HG02938 (cell line): ENCODE measurements around the gene ENAH.
"Not testable (repeated sequence)": the region's sequence is repeated elsewhere in the genome, so short reads cannot be mapped to it uniquely, and the experiment has no call there.

Source experiments
- ATAC-seq: cut with Tn5 transposase; IDR thresholded peaks from one replicate; pipeline ENCODE4 v1.9.1; 2021; ENCODE audit warnings: mild to moderate bottlenecking, moderate library complexity; ENCODE audit not compliant: unreplicated experiment

ENAH gene

DNA sequence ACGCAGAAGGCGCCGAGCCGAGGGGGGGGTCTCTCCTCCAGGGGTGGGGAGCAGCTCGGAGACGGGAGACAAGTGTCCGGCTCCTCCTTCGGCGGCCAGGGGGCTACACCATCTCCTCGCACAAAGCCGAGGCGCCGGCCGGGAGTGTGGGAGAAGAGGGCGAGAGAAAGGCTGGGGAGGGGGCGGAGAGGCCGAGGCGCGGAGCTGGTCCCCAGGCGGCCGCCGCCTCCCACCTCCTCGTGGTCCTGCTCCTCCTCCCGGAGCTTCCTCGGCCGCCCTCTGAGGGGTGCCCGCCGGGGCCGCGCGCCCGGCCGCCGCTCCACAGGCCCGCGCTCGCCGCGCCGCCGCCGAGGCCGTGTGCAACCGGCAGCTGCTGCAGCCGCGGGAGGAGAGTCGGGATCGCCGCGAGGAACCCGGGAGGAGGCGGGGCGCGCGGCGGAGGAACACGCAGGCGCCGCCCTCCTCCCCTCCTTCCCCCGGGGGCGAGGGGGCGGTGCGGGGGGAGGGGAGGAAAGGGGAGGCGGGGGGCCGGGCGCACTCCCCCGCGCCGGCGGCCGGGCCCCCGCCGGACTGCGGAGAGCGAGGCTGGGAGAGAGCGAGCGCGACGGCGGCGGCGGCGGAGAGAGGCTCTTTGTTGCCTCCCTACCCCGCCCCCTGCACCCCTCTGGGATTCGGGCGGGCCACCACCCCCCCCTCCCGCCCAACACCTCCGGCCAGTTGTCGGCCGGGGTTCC lies at the start of gene ENAH:
TSS of gene ENAH (minus strand) at position 395 of the 734 bp plus-strand sequence. CDS start 433 bp downstream, outside the sequence.
- ATAC-seq = no peak

DNA sequence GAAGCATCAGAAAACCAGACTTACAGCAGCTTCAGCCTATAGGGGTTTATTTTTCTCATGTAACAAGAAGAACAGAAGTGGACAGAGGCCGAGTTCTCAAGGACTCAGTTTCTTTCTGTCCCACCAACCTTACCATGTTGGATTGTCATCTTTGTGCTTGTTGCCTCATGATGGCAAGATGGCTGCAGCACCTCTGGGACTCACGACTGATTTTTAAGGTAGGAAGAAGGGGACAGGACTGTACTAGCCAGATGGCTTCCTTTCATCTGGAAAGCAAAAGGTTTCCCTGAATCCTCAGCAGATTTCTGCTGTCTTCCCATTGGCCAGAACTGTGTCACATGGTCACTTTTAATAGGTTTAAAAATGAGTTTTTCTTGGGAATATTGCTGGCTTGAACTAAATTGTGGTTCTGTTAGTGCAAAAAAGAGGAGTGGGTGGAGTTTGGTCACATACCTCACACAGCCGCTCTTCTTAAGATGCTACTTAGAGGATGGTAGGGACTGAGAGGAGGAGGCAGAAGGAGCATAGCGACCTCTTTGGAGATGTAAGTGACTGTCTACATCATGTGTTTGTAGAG lies 48.1 kb upstream of the ENAH start:
- no peak for ATAC-seq

DNA sequence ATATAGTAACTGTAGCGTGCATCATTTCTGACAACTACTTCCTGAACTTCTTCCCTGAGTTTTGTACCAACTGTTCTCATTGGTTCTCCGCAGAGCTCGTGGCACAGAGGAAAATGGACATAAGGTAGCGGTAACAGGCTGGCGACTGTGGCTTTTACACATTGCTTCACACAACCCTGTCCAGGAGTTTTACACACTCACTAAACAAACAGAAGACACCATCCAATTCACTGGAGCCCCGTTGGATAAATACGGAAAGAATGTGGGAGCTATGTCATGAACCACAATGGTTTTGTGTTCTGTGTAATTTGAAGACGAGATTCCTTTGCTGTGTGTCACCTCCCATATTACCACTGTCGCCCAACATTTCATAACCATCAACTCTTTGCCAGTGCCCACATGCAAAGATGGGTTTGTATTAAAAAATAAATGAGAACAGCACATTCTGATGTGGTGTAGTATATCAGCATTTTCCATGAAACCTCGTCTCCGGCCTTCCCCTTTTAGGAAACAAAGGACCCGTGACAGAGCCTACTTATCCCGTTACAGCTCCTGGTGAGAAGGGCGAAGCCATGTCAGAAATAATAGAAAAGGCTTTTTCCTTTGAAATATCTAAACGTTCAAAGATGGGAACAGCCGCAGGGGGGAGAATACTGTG lies 47.4 kb upstream of the ENAH start:
- no peak for ATAC-seq

DNA sequence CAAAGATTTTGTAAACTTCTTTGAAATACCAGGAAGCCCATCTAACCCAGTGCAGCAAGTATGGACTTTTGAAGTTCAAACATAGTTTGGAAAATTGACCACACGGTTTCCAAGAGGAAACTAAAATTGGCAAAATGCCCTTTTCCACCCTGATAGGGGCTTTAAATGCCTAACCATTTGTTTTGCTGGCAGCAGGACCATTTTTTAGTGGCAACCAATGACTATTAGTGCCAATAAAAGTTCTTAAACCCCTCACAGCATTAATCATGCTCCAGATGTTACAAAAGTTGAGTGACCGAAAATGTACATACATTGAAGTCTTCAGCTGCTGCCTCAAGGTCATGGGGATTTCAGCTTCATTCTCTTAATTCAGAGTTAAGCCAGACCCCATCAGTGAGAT lies 46.4 kb upstream of the ENAH start:
- no peak for ATAC-seq

DNA sequence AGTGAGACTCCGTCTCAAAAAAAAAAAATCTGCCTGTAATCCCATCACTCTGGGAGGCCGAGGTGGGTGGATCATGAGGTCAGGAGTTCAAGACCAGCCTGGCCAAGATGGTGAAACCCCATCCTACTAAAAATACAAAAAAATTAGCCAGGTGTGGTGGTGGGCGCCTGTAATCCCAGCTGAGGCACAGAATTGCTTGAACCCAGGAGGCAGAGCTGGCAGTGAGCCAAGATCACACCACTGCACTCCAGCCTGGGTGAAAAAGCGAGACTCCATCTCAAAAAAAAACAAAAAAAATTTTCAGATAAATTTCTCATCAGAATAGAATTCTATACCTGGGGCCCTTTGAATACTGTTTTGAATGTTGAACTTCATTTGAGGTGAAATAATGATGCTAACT lies 45.3 kb upstream of the ENAH start:
- not testable (repeated sequence) for ATAC-seq

DNA sequence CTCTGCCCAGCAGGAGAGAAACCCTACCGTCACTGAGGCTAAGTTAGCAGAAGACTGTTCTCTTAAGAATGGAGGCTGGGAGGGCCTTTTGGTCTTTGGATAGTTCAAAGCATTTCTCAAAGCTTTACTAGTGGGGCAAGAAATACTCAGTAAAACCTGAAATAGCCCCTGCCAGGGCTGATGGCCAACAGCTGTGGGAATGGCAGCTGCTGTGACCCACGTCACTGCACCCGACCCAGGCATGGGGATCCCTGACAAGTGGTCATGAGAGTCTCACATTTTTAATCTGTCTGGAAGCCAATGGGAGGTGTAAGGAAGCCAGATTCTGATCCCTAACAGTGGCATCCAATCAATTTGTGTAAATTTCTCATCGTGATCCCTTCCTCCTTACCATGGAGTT lies 44.5 kb upstream of the ENAH start:
- no peak for ATAC-seq

DNA sequence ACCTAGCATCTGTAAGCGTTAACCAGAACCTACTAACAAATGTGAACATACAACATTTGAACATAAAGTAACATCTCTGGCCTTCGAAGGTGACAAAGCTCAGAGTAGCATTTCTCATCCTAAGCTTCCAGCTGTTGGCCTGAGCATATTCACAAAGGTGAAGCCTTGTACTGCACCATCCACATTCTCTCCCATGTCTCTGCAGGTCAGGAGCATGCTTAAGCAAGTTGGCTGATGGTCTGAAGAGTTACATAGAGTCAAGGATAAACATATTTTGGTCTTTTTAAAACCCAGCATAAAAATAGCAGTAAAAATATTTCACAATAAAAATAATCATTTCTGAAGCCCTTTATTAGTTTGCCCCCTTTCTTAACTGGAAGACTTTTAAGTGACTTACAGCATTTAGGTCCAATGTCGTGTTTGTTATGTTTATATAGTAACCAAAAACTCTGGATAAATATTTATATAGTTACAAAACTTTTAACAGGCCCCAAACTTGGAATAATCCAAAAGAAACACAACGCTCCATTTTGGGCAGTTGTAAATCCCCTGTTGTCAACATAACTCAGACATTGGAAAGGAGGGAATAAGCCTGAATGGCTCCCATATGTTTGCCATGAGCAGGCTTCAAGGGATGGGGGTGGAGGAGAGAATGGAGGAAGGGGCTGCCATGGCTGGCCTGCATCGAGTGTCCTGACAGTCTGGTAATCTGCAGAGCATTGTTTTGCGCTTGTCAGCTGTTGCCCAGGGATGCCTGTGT lies 42.8 kb upstream of the ENAH start:
- ATAC-seq = no peak

DNA sequence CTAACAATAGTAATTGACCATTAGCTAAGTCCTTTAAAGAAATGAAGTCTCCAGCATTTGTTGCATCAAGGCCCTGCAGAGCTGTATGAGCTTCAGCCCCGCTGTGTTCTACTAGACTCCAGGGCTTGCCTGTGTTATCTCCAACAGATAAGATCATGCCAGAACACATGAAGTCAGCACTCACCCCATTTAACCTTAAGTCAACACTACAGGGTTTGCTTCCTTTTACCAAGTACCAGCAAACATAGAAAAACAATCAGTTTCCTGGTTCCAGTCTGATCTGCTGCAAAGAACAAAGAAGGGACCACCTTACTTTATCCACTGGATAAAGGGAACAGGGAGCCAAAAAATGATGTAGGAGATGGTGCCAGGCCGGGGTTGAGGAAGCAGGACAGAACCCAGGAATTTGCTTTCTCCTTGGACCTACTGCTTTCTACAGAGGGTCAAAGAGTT lies 41.3 kb upstream of the ENAH start:
- no peak for ATAC-seq

DNA sequence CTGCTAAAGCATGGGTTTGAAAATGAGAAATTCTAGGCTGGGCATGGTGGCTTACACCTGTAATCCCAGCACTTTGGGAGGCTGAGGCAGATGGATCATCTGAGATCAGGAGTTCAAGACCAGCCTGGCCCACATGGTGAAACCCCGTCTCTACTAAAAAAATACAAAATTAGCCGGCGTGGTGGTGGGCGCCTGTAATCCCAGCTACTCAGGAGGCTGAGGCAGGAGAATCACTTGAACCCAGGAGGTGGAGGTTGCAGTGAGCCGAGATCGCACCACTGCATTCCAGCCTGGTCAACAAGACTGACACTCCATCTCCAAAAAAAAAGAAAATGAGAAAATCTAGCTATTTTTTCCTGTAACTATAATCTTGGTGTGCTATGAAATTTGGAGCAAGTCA lies 40.8 kb upstream of the ENAH start:
- ATAC-seq = not testable (repeated sequence)

DNA sequence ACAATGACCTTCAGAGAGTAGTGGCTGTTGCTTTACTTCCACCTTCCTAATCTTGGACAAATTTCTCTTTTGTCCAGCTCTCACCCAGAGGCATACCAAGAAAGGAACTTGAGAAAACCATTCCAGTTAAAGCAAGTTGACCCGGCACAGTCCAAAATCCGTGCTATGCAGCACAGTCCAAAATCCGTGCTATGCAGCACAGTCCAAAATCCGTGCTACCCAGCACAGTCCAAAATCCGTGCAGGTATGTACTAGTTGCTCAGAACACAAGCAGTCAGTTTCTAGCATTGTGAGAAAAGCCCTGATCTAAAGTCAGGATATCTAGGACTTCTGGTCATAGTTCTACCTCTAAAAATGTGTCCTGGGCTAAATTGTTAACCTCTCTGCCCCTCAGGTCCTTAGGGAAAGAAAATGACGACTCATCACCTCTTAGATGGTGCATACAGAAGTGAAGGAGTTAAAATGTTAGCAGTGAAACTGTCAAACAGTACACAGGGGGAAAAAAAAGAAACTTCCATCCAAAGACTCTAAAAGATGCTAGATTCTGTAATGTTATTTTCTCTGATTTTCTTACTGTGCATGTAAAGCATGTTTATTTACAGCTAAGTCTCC lies 40.3 kb upstream of the ENAH start:
- ATAC-seq = no peak

DNA sequence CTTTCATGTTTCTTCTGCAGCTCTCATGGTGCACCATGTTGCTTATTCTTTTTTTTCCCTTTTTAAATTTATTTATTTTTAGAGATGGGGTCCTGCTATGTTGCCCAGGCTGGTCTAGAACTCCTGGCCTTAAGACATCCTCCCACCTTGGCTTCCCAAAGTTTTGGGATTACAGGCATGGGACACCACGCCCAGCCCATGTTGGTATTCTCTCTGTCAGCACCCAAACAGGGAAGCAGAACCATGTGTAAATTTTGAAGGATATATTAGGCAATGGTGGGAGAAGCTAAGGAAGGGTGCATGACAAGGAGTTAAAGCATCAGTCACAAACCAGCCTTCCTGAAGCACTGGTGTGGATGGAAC lies 39.6 kb upstream of the ENAH start:
- no peak for ATAC-seq

DNA sequence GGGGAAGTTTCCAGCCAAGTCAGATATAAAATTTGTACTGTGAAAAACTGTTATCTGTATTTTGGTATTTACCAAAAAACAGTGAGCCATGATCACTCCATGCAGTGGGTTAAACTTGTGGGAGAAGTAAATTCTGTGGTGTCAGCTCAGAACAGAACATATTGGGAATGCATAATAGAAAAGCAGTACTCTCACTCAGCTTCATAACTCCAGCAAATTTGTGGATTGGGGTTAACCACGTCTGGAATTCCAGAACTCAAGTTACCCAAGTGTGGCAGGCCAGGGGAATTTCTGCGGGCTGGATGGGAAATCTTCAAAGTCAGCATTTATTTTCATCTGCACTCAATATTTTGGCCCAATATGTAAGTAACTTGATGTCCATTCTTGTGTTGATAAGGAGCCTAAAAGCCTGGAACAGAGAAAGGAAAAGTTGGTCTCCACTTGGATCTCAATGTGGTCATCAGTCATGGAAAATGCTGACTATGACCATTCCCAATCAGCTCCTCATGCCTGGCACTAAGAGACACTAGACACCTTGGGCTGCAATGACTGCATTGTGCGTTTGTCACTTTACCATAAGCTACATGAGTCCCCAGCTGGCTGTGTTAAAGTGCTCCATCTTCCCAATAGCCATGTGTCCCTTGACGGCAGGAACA lies 39.1 kb upstream of the ENAH start:
- no peak for ATAC-seq

DNA sequence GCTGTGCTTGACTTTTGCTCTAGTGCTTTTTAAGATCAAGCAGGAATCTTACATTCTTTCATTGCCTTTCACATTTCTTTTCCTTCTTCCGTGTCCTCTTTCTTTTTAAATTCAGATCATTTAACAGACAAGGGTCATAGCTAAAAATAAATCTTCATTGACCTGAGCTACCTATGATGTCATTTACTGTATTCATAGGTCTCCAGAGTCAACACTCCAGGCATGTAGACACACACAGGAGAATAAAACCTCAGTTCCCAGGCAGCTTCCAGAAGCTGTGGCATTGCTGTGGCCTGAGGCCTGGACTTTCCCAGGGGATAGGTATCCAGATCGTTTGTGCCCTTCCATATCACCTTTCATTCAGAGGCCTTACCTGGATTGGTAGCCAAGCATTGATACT lies 38.5 kb upstream of the ENAH start:
- ATAC-seq = no peak

DNA sequence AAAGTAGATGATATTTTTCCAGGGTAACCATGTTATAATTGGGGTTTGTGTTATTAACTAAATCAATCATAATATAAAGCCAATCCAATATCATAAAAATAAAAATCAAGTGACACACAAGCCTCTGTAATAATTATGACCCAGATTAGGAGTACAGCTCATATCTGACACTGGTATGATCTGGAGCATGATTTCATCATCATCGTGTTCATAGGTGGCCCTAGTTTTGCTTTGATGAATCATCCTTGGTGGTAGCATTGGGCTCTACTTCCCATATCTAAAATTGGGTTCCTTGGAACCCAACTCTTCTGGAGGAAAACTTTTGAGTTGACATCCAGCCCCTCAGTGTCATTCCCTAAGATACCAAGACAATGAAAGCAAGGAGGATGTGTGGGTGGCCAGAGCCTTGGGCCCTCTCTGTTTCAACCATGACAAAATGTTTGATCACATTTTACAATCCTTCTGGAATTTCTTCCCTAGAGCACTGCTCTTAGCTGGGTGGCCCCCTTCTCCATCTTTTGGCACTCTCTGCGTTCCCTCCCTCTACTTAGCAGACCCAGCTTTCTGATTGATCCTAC lies 37.0 kb upstream of the ENAH start:
- no peak for ATAC-seq

DNA sequence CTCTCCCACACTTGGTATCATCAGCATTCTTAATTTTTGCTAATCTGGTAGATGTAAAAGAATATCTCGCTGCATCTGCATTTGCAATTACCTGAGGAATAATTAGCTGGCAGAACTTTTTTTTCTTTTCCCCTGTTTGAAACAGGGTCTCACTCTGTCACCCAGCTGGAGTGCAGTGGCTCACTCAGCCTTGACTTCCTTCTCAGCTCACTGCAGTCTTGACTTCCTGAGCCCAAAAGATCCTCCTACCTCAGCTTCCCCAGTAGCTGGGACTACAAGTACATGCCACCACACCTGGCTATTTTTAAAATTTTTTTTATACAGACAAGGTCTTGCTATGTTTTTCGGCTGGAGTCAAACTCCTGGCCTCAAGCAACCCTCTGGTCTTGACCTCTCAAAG lies 35.4 kb upstream of the ENAH start:
- no peak for ATAC-seq

DNA sequence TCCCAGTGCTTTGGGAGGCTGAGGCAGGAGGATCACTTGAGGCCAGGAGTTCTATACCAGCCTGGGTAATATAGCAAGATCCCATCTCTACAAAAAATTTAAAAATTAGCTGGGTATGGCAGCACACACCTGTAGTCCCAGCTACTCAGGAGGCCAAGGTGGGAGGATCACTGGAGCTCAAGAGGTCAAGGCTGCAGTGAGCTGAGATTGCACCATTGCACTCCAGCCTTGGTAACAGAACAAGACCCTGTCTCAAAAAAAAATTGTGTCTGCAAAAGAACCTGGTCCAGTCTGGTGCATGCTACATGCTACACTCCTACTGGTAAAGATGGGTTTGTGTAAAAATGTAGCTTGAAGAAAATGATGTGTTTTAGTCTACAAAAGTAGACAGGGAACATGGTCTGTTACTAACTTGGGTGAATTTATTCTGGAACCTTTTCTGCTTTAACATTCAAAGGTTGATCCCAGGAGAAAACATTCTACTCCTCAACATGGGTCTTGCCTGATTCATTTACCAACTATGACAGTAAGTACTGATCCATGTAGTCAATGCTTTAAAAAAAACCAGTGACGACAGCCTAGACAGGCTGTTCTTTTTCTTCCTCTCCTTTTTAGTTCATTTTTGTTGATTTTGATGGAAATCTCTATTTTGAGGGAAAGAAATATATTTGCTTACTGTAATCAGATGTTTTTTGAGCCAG lies 32.7 kb upstream of the ENAH start:
- no peak for ATAC-seq

DNA sequence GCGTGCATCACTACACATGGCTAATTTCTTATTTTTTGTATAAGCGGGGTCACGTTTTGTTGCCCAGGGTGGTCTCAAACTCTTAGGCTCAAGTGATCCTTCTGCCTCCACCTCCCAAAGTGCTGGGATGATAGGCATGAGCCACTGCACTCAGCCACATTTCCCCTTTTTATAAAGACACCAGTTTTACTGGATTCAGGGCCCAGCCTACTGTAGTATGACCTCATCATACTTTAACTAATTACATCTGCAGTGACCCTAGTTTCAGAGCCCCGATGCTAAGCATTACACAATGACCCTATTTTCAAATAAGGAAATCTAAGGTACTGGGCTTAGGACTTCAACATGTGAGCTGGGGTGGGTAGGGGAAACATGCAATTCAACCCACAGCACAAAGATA lies 31.8 kb upstream of the ENAH start:
- ATAC-seq = no peak

DNA sequence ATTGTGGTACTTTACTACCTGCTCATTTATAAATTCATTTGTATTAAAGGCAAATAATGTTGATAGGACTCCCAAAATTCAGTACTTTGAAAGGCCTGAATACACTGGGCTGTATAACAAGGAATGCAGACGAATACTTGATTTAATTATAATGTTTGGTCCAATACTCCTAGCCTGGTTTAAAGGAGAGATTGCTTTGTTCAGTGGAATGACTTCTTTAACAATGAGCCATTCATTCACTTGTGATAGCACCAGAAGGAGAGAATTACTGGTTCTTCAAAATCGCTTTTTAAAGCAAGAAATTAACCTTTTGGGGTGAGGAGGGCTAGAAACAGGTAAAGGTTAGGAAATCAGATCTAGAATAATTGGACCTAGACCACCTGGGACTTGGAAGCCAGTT lies 28.3 kb upstream of the ENAH start:
- ATAC-seq = no peak

DNA sequence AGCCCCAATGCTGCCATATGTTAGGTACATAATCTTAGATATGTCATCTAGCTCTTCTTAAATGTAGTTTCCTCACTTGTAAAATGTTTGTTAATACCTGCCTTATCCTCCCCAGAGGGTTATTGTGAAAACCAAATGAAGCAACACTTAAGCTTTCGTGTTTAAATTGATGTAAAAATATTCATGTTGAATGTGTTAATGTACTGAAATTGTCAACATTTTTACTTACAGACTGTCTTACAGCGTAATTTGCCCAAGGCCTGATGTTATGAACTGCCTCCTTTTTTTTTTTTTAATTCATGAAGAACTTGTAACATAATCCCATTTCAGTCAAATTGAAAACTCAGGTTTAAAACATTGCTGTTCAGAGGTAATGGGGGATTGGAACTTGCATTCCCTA lies 25.6 kb upstream of the ENAH start:
- ATAC-seq = no peak
